Uterus (tissue), 2 donors: Measurements from ENCODE around the gene ENPP3.

Experiments used
- POLR2A ChIP-seq, 2 donors: fragments of 450-650 bp; IDR thresholded peaks; one replicate each; pipeline ENCODE4 v1.6.1; 2016; ENCODE audit warnings: antibody characterized with exemption in 2 of 2, mild to moderate bottlenecking in 1 of 2, moderate library complexity in 1 of 2
- TF ChIP-seq, protein P1 (sequence below), 4 experiments: fragments of 200-600 bp in 2 of 4; fragments of 450-650 bp in 2 of 4; sonication (generic) in 2 of 4; IDR thresholded peaks; one replicate each; pipeline ENCODE4 v1.5.1; 2016 to 2019; ENCODE audit warnings: antibody characterized with exemption in 4 of 4, mild to moderate bottlenecking in 2 of 4, moderate library complexity in 1 of 4

DNA sequence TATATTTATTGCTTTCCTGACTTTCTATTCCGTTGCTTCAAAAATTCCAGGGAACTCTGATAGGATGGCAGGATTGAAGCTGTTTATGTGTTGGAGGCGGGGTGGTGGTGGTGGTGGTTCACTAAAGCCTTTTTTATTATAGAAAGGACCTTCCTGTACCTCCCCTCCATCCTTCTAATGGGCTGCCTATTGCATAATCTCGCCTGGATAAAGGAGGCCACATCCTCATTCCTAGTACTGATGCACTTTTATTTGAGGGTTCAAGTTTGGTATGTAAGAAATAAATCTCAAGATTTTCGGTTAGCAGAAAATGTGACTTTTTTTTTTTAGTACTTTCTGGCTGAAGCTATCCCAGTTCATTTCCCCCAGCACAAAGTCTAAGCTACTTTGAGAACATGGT is 92.4 kb downstream of the ENPP3 start:
- TF ChIP-seq, protein P1, sequence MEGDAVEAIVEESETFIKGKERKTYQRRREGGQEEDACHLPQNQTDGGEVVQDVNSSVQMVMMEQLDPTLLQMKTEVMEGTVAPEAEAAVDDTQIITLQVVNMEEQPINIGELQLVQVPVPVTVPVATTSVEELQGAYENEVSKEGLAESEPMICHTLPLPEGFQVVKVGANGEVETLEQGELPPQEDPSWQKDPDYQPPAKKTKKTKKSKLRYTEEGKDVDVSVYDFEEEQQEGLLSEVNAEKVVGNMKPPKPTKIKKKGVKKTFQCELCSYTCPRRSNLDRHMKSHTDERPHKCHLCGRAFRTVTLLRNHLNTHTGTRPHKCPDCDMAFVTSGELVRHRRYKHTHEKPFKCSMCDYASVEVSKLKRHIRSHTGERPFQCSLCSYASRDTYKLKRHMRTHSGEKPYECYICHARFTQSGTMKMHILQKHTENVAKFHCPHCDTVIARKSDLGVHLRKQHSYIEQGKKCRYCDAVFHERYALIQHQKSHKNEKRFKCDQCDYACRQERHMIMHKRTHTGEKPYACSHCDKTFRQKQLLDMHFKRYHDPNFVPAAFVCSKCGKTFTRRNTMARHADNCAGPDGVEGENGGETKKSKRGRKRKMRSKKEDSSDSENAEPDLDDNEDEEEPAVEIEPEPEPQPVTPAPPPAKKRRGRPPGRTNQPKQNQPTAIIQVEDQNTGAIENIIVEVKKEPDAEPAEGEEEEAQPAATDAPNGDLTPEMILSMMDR (IDR thresholded peaks at IDR 0.05) = no peak
- no peak for TF ChIP-seq POLR2A (IDR thresholded peaks at IDR 0.05)
